ENCODE results near the gene CHN2.

The CHN2 gene

DNA sequence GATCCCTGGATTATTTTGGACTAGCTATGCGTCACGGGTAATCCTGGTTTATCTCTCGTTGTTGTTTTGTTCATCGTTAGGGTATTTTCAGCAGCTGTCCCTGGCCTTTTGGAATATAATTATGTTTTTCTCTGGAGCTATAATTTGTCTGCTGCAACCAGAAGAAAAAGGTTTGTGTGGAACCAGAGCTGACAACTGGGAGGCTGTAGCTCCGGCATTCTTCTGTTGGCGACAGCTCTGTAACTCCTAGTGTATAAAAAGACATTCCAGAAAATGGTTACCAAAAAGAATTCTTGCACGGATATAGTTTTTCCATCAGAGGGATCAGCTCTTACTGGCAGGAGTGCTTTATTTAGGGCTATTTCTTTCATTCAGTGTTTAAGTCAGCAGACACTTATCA is 238.1 kb downstream of the CHN2 start:
- peaks cover 57% of the 10 kb centered on the region for H3K36me3 Mint-ChIP-seq (ENCODE audit: low read depth)
- peaks cover 10% of the 10 kb centered on the region for H3K4me1 Mint-ChIP-seq (ENCODE audit: low read depth)
- H3K27me3 Mint-ChIP-seq: no peaks in the 10 kb centered on the region
- H3K27ac Mint-ChIP-seq: no peak overlapping the region
- H3K9me3 Mint-ChIP-seq: no peaks in the 10 kb centered on the region
- intact Hi-C loops (cut with micrococcal nuclease): no loop called here
- H3K4me3 Mint-ChIP-seq: no peak overlapping the region

DNA sequence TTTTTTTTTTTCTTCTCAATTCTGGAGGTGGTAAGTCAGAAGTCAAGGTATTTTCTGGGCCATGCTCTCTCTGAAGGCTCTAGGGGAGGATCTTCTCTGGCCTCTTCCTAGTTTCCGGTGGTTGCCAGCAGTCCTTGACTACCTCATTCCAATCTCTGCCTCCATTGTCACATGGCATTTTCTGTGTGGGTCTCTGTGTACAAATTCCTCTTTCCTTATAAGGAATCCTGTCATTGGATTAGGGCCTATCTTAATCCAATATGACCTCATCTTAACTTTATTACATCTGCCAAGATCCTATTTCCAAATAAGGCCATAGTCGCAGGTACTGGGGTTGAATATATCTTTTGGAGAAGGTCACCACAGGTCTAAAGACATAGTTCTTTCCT is 239.8 kb downstream of the CHN2 start:
- no peaks in the 10 kb centered on the region for H3K9me3 Mint-ChIP-seq
- H3K27ac Mint-ChIP-seq: no peak overlapping the region
- H3K4me1 Mint-ChIP-seq (ENCODE audit: low read depth): peaks cover 10% of the 10 kb centered on the region
- H3K27me3 Mint-ChIP-seq: no peaks in the 10 kb centered on the region
- H3K4me3 Mint-ChIP-seq: no peak overlapping the region
- intact Hi-C loops (cut with micrococcal nuclease): no loop called here
- peaks cover 47% of the 10 kb centered on the region for H3K36me3 Mint-ChIP-seq (ENCODE audit: low read depth)

DNA sequence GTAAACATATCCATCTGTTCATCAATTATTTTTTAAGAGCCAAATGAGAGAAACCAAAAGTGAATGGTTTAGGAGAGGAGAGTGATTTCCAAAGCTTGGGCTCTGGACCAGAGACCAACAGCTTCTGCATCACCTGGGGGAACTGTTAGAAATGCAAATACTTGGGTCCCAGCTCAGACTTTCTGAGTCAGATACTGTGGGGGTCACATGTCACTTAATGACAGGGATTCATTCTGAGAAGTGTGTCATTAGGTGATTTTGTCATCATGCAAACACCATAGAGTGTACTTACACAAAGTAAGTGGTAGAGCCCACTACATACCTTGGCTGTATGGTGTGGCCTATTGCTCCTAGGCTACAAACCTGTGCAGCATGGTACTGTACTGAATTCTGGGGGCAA is 240.6 kb downstream of the CHN2 start:
- Mint-ChIP-seq H3K4me1 (ENCODE audit: low read depth) (peaks cover 10% of the 10 kb centered on the region), H3K9me3 (no peaks in the 10 kb centered on the region), H3K27me3 (no peaks in the 10 kb centered on the region), H3K27ac (no peak overlapping the region), H3K36me3 (ENCODE audit: low read depth) (peaks cover 49% of the 10 kb centered on the region), H3K4me3 (no peak overlapping the region)
- intact Hi-C loops (cut with micrococcal nuclease): no loop called here

DNA sequence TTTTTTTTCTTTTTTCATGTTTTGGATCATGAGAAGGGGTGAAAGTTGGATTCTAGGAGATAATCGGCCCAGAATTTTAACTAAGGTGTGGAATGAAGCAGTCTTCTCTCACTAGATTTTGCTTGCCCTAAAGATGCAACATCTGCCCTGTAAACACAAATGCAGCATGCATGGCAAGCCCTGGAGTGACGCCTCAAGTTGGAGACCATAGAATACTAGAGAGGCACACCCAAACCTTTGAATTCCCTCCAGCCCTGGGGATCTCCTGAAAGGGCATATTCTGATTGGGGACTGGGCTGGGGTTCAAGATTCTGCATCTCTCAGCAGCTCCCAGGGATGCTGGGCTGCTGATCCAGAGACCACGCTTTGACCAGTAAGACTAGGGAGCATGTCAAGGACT is 241.3 kb downstream of the CHN2 start:
- Mint-ChIP-seq H3K4me1 (ENCODE audit: low read depth) (peaks cover 10% of the 10 kb centered on the region), H3K27me3 (no peaks in the 10 kb centered on the region), H3K36me3 (ENCODE audit: low read depth) (peaks cover 45% of the 10 kb centered on the region), H3K4me3 (no peak overlapping the region), H3K9me3 (no peaks in the 10 kb centered on the region), H3K27ac (no peak overlapping the region)
- intact Hi-C loops (cut with micrococcal nuclease): no loop called here

DNA sequence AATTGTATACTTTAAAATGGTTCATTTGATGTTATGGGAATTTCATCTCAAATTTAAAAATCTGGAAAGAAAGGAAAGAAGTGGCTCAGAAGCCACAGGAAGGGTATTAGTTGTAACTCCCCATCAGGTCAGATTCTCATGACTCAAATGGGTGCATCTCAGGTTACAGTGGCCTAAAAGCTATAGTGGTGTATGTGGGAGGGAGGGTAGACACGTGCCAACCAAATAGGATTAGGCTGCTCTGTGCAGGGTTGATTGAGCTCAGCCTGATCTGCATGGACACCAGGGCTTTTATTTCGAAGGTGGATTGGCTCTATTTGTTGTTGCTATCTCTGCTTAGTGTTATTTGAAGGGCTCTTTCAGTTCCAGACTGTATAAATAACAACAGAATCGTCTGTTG is 247.6 kb downstream of the CHN2 start:
- no peaks in the 10 kb centered on the region for H3K9me3 Mint-ChIP-seq
- no peaks in the 10 kb centered on the region for H3K27me3 Mint-ChIP-seq
- intact Hi-C loops (cut with micrococcal nuclease): no loop called here
- no peaks in the 10 kb centered on the region for H3K4me1 Mint-ChIP-seq (ENCODE audit: low read depth)
- H3K36me3 Mint-ChIP-seq (ENCODE audit: low read depth): peaks cover 43% of the 10 kb centered on the region
- no peak overlapping the region for H3K27ac Mint-ChIP-seq
- H3K4me3 Mint-ChIP-seq: no peak overlapping the region

DNA sequence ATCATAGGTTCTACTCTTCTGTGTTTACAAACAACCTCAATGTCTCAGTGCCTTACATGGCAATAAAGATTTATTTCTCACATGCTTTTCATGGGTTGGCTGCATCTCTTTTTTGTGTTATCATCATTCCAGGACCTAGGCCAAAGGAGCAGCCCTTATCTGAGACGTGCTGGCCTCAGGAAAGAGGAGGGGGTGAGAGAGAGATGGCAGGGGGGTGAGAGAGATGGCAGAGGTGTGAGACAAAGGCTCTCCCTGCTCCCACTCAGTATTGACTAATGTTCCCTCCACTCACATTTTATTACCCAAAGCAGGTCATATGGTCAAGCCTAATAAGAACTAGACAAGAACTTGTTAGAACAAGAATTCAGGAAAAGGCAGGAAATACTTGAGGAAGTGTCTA is 249.0 kb downstream of the CHN2 start:
- H3K27ac Mint-ChIP-seq: no peak overlapping the region
- intact Hi-C loops (cut with micrococcal nuclease): no loop called here
- H3K9me3 Mint-ChIP-seq: no peaks in the 10 kb centered on the region

DNA sequence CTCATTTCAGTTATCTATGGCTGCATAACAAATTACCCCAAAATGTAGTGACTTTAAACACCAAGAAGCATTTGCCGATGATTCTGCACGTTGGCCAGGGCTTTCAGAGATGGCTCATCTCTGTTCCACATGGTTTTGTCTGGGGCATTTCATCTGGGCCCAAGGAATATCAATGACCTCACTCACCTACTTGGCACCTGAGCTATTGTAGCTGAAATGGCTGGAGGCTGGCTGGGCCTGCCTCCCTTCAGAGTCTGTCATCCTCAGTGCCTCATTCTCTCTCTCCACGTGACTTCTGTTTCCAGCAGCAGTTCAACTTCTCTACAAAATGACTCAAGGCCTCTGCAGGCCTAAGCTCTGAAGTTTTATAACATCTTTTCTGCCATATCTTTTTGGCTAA is 249.7 kb downstream of the CHN2 start:
- Mint-ChIP-seq H3K27me3 (no peaks in the 10 kb centered on the region), H3K27ac (no peak overlapping the region), H3K9me3 (no peaks in the 10 kb centered on the region), H3K4me1 (ENCODE audit: low read depth) (no peaks in the 10 kb centered on the region), H3K4me3 (no peak overlapping the region), H3K36me3 (ENCODE audit: low read depth) (peaks cover 55% of the 10 kb centered on the region)
- intact Hi-C loops (cut with micrococcal nuclease): no loop called here

More for the DNA sequence above, 249.0 kb downstream of the CHN2 start:
- Mint-ChIP-seq H3K4me1 (ENCODE audit: low read depth) (no peaks in the 10 kb centered on the region), H3K4me3 (no peak overlapping the region), H3K27me3 (no peaks in the 10 kb centered on the region), H3K36me3 (ENCODE audit: low read depth) (peaks cover 50% of the 10 kb centered on the region)

DNA sequence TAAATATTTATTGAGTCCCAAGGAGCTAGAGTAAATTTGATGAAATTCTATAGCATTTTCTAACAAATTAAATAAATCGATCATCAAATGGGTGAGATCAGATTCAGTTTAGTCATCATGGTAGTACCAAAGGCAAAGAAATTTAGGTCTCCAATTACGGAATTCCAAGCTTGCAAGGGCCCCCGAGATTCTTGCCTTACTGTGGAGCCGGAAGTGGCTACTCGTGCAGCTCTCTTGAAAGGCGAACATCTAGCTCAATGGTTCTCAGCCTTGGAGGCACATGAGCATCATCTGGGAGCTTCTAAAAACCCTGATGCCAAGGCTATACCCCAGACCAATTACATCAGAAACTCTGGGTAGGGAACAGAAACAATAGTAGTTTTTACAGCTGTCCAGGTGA is 251.2 kb downstream of the CHN2 start:
- Mint-ChIP-seq H3K4me1 (ENCODE audit: low read depth) (no peaks in the 10 kb centered on the region), H3K4me3 (no peak overlapping the region), H3K27ac (no peak overlapping the region), H3K27me3 (no peaks in the 10 kb centered on the region), H3K9me3 (no peaks in the 10 kb centered on the region), H3K36me3 (ENCODE audit: low read depth) (peaks cover 63% of the 10 kb centered on the region)
- intact Hi-C loops (cut with micrococcal nuclease): no loop called here

DNA sequence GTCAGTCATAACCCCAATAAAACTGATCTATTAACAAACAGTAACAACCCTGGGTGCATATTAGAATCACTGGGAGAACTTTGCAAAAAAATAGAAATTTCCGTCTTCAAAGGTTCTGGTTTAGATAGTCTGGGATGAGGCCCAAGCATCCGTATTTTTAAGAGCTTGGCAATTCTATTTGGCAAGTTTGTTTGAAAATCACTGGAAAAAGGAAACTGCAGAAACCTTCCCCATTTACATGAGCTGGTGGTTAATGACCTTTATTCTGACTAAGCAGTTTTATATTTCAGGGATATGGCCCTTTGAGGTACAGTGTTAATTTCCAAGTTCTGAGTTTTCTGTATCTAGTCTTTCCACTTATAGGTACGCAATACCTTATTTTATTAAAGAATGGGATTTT is 253.3 kb downstream of the CHN2 start:
- no peak overlapping the region for H3K27ac Mint-ChIP-seq
- no peaks in the 10 kb centered on the region for H3K4me1 Mint-ChIP-seq (ENCODE audit: low read depth)
- intact Hi-C loops (cut with micrococcal nuclease): no loop called here
- no peaks in the 10 kb centered on the region for H3K27me3 Mint-ChIP-seq
- H3K9me3 Mint-ChIP-seq: no peaks in the 10 kb centered on the region
- H3K4me3 Mint-ChIP-seq: no peak overlapping the region
- H3K36me3 Mint-ChIP-seq (ENCODE audit: low read depth): peaks cover 62% of the 10 kb centered on the region

DNA sequence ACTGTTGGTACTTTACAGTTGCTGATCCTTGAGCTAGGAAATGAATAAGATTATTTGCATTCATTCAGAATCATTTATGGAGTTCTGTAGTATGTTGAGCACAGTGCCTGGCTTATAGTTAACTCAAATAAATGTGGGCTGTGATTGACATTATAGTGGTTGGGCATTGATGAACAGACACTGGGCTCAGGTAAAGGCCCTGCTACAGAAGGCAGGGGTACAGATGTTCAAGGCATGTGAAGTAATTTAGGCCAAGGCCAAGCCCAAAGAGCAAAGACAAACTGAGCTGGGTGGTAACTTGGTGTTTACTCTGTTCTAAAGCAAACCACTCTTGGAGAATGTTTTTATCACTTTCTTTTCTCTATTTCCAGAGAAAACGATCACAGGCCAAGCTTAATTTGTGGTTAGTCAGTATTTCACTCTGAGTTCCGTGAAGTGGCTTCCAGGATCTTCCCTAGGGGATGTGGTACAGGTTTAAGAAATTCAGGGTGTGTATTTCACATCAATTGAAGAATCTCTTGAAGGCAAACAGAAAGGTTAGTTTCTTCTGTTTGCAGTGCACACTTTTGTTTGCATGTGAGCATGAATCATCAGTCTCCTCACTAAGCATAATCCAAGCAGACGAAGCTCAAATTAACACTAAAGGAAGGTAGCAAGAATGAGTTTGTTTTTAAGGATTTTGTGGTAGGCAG is 255.1 kb downstream of the CHN2 start:
- Mint-ChIP-seq H3K36me3 (ENCODE audit: low read depth) (peaks cover 69% of the 10 kb centered on the region), H3K4me3 (no peak overlapping the region), H3K27me3 (no peaks in the 10 kb centered on the region), H3K27ac (no peak overlapping the region), H3K9me3 (no peaks in the 10 kb centered on the region), H3K4me1 (ENCODE audit: low read depth) (no peaks in the 10 kb centered on the region)
- intact Hi-C loops (cut with micrococcal nuclease): no loop called here

DNA sequence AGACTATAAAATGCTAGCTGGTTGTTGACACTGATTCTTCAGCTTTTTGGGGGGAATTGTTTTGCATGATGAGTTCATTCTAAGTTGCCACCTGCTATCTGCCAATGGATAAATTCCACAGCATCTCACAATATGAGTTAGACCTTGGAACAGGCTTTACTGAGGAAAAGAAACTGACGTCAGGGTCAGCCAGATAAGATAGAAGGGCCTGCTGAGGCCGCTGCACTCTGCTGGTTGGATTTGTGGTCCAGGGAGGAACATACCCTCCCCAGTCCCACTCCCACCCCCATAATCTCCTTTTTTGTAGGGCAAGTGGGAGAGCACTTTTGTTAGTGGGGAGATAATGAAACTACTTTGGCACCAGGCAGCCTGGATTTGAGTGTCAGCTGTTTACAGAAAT is 258.4 kb downstream of the CHN2 start:
- H3K9me3 Mint-ChIP-seq: no peaks in the 10 kb centered on the region
- H3K4me3 Mint-ChIP-seq: no peak overlapping the region
- no peaks in the 10 kb centered on the region for H3K4me1 Mint-ChIP-seq (ENCODE audit: low read depth)
- intact Hi-C loops (cut with micrococcal nuclease): no loop called here
- no peaks in the 10 kb centered on the region for H3K27me3 Mint-ChIP-seq
- H3K36me3 Mint-ChIP-seq (ENCODE audit: low read depth): peaks cover 77% of the 10 kb centered on the region
- no peak overlapping the region for H3K27ac Mint-ChIP-seq

DNA sequence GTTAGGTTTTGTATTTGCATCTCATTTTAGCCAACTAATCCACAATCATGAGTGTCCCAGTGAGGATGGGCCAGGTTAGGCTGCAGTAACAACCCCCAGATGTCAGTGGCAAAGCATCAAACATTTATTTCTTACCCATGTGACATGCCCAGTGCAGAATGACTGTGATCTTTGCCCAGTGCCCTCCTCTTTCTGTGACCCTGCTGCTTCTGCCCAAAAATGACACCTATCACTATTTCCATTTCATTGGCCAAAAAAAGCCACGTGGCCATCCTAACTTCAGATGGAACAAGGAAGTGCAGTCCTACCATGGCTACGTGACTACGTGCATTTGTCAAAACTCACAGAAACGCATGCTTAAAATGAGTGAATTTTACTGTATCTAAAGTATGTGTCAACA is 259.9 kb downstream of the CHN2 start:
- no peaks in the 10 kb centered on the region for H3K9me3 Mint-ChIP-seq
- H3K27ac Mint-ChIP-seq: no peak overlapping the region
- H3K36me3 Mint-ChIP-seq (ENCODE audit: low read depth): peaks cover 71% of the 10 kb centered on the region
- H3K27me3 Mint-ChIP-seq: no peaks in the 10 kb centered on the region
- H3K4me1 Mint-ChIP-seq (ENCODE audit: low read depth): no peaks in the 10 kb centered on the region
- intact Hi-C loops (cut with micrococcal nuclease): no loop called here
- no peak overlapping the region for H3K4me3 Mint-ChIP-seq

DNA sequence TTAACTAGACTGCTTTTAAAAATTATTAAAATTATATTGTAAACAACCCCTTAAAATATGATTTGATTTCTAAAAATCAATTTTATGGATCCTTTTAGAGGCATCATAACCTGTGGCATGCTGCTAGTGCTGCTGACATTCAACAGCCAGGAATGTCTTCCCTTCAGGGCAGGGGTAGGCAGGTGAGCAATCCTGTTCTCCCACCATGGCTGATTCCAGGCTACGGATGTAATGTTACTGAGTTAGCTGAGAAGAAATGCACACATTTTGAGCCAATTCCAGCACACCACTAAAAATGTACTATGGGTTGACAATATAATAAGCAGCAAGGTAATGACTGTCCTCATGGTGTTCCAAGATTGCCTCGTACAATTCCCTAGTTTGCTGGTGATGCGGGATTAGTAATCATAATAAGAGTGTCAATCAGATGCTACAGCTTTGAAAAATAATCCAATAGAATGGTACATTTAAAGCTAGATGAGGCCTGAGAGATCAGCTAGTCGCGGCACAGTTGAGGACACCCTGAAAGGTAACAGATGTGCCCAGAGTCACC is 260.4 kb downstream of the CHN2 start:
- Mint-ChIP-seq H3K9me3 (no peaks in the 10 kb centered on the region), H3K4me1 (ENCODE audit: low read depth) (no peaks in the 10 kb centered on the region), H3K27ac (no peak overlapping the region), H3K27me3 (no peaks in the 10 kb centered on the region), H3K4me3 (no peak overlapping the region), H3K36me3 (ENCODE audit: low read depth) (peaks cover 72% of the 10 kb centered on the region)
- intact Hi-C loops (cut with micrococcal nuclease): no loop called here

DNA sequence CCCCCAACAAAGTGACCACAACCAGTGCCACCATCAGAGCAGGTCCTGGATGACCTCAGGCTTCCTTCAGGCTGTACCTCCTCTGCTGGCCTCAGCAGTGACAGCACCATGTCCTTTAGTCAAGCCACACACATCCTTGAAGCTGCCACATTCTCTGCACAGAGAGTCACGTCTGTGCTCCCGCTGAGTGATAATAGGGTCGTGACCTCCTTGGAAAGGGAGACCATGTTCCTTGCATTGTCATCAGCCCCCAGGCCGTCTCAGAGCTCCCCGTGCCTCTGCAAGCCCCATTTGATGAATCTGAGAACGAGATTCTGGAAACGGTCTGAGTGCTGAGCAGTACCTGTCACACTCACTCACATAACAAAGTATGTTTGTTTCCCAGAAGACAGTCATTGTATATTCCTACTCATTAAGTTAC is 262.6 kb downstream of the CHN2 start:
- intact Hi-C loops (cut with micrococcal nuclease): no loop called here
- H3K4me3 Mint-ChIP-seq: no peak overlapping the region

DNA sequence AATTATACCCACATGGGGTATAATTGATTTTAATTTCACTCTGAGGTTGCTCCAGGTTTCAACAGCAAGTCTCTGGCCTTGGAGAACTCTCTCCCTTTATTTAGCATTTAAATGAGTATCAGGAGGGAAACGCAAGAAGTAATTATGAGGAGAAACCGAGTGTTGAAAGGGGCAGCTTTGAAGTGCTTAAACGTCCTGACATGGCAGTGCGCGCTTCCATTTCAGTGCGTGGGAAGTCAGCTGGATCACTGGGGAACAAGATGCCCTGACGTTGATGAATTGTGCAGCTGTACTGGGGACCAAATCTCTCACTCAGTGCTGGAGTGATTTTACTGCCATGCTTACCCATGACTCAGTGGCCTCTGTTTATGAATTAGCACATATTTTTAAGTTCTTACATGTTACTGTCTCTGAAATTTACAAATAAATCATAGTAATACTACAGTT is 263.0 kb downstream of the CHN2 start:
- Mint-ChIP-seq H3K9me3 (no peaks in the 10 kb centered on the region), H3K27ac (no peak overlapping the region), H3K27me3 (no peaks in the 10 kb centered on the region), H3K36me3 (ENCODE audit: low read depth) (peaks cover 66% of the 10 kb centered on the region), H3K4me3 (no peak overlapping the region), H3K4me1 (ENCODE audit: low read depth) (no peaks in the 10 kb centered on the region)
- intact Hi-C loops (cut with micrococcal nuclease): no loop called here

More for the DNA sequence above, 262.6 kb downstream of the CHN2 start:
- Mint-ChIP-seq H3K36me3 (ENCODE audit: low read depth) (peaks cover 71% of the 10 kb centered on the region), H3K9me3 (no peaks in the 10 kb centered on the region), H3K27ac (no peak overlapping the region), H3K4me1 (ENCODE audit: low read depth) (no peaks in the 10 kb centered on the region), H3K27me3 (no peaks in the 10 kb centered on the region)
